ENCODE data around the gene UHRF1. TPM values are rescaled to one million over a fixed set of nuclear protein-coding genes. Genes with fewer than 3 reads are reported as not detected.
A peak's percentile ranks its signal among the peaks of the same experiment; 100 is the strongest.

The UHRF1 gene
- total RNA-seq, 3 donors from 2014 or later: 0.32 to 0.66 (median 0.44) TPM

DNA sequence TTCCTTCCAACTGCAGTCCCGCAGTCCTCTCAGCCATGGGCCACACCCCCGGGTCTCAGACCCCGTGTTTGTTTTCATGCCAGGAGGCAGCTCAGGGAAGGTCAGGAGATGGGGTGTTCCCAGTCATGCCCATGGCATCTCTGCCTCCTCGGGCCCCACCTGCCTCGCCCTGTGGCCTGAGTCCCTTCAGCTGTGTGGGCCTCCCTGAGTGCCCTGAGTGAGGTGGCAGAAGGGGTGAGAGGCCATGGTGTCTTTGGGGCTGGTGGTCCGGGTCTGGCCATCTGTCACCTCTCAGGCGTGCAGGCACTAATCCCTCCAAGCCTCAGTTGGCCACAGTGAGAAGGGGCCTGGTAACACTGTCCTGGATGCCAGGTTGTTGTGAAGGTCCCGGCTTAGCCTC, 48.7 kb downstream of the UHRF1 start:
- Histone ChIP-seq H3K27me3 (no peaks in the 10 kb centered on the region), H3K27ac (no peak overlapping the region), H3K4me3 (no peak overlapping the region), H3K9me3 (no peaks in the 10 kb centered on the region), H3K4me1 (no peaks in the 10 kb centered on the region), H3K36me3 (no peaks in the 10 kb centered on the region)
- no peak for TF ChIP-seq POLR2AphosphoS5 (IDR thresholded peaks at IDR 0.05)
- TF ChIP-seq, protein P1, sequence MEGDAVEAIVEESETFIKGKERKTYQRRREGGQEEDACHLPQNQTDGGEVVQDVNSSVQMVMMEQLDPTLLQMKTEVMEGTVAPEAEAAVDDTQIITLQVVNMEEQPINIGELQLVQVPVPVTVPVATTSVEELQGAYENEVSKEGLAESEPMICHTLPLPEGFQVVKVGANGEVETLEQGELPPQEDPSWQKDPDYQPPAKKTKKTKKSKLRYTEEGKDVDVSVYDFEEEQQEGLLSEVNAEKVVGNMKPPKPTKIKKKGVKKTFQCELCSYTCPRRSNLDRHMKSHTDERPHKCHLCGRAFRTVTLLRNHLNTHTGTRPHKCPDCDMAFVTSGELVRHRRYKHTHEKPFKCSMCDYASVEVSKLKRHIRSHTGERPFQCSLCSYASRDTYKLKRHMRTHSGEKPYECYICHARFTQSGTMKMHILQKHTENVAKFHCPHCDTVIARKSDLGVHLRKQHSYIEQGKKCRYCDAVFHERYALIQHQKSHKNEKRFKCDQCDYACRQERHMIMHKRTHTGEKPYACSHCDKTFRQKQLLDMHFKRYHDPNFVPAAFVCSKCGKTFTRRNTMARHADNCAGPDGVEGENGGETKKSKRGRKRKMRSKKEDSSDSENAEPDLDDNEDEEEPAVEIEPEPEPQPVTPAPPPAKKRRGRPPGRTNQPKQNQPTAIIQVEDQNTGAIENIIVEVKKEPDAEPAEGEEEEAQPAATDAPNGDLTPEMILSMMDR (IDR thresholded peaks at IDR 0.05): no peak
- TF ChIP-seq POLR2A (IDR thresholded peaks at IDR 0.05): no peak
- intact Hi-C loops (cut with DNase I; ENCODE audit: low total_unique reads): no loop called here
- no peak for DNase-seq (ENCODE audit: low spot score in 2 of 2)

DNA sequence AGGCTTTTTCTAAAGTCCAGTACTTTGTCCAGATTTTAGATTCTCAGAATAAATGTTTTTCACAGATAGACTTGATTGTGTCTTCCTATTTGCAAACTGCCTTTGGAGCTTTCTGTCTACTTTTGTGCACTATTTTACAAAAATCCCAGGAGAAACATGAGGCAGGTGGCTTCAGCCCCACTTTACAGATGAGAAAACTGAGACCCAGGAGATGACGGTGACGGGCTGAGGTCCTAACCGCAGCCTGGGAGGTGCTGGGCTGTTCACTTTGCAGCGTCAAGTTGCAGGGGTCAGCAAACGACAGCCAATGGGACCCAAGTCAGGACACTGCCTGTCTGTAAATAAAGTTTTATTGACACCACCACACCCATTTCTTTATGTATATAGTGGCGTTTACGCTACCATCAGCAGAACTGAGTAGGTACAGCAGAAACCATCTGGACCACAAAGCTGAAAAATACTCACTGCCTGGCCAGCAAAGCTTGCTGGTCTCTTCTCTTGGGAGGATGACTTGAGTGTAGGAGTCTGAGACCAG, 52.9 kb downstream of the UHRF1 start:
- H3K27me3 ChIP-seq: no peaks in the 10 kb centered on the region
- no peak overlapping the region for H3K27ac ChIP-seq
- no peaks in the 10 kb centered on the region for H3K9me3 ChIP-seq
- no peaks in the 10 kb centered on the region for H3K4me1 ChIP-seq
- intact Hi-C loops (cut with DNase I; ENCODE audit: low total_unique reads): no loop called here
- H3K36me3 ChIP-seq: no peaks in the 10 kb centered on the region
- H3K4me3 ChIP-seq: no peak overlapping the region
- no peak for DNase-seq (ENCODE audit: low spot score in 2 of 2)
- TF ChIP-seq POLR2AphosphoS5 (IDR thresholded peaks at IDR 0.05) (no peak), POLR2A (IDR thresholded peaks at IDR 0.05) (no peak)
- TF ChIP-seq, protein P1 (IDR thresholded peaks at IDR 0.05): no peak

DNA sequence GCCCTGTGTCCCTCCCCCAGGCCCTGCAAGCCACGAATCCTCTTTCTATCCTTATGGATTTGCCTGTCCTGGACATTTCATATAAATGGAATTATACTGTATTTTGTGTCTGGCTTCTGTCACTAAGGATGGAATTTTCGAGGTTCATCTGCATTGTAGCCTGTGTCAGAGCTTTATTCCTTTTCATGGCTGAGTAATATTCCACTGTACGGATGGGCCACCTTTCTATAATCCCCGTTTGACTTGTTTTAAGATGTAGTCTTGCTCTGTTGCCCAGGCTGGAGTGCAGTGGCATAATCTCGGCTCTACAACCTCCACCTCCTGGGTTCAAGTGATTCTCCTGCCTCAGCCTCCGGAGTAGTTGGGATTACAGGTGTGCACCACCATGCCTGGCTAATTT, 55.8 kb downstream of the UHRF1 start:
- Histone ChIP-seq H3K4me1 (no peaks in the 10 kb centered on the region), H3K27me3 (no peaks in the 10 kb centered on the region), H3K36me3 (no peaks in the 10 kb centered on the region), H3K27ac (no peak overlapping the region), H3K4me3 (no peak overlapping the region), H3K9me3 (no peaks in the 10 kb centered on the region)
- TF ChIP-seq POLR2AphosphoS5 (IDR thresholded peaks at IDR 0.05): no peak
- no peak for TF ChIP-seq POLR2A (IDR thresholded peaks at IDR 0.05)
- TF ChIP-seq, protein P1 (IDR thresholded peaks at IDR 0.05): no peak
- intact Hi-C loops (cut with DNase I; ENCODE audit: low total_unique reads): no loop called here
- no peak for DNase-seq (ENCODE audit: low spot score in 2 of 2)

DNA sequence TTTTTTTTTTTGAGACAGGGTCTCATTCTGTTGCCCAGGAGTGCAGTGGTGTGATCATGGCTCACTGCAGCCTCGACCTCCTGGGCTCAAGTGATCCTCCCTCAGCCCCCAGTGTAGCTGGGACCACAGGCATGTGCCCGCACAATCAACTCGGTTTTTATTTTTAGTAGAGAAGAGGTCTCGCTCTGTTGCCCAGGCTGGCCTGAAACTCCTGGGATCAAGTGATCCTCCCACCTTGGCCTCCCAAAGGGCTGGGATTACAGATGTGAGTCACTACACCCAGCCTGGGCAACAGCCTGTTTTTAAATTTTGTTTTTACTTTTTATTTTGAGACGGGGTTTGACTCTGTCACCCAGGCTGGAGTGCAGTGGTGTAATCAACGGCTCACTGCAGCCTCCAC, 57.3 kb downstream of the UHRF1 start:
- Histone ChIP-seq H3K27me3 (no peaks in the 10 kb centered on the region), H3K4me3 (no peak overlapping the region), H3K4me1 (peaks cover 3 to 7% of the 10 kb centered on the region in 2 donors), H3K27ac (no peak overlapping the region), H3K9me3 (no peaks in the 10 kb centered on the region), H3K36me3 (no peaks in the 10 kb centered on the region)
- DNase-seq (ENCODE audit: low spot score in 2 of 2): no peak
- intact Hi-C loops (cut with DNase I; ENCODE audit: low total_unique reads): no loop called here
- TF ChIP-seq POLR2A (IDR thresholded peaks at IDR 0.05): no peak
- no peak for TF ChIP-seq POLR2AphosphoS5 (IDR thresholded peaks at IDR 0.05)
- TF ChIP-seq, protein P1 (IDR thresholded peaks at IDR 0.05): no peak

DNA sequence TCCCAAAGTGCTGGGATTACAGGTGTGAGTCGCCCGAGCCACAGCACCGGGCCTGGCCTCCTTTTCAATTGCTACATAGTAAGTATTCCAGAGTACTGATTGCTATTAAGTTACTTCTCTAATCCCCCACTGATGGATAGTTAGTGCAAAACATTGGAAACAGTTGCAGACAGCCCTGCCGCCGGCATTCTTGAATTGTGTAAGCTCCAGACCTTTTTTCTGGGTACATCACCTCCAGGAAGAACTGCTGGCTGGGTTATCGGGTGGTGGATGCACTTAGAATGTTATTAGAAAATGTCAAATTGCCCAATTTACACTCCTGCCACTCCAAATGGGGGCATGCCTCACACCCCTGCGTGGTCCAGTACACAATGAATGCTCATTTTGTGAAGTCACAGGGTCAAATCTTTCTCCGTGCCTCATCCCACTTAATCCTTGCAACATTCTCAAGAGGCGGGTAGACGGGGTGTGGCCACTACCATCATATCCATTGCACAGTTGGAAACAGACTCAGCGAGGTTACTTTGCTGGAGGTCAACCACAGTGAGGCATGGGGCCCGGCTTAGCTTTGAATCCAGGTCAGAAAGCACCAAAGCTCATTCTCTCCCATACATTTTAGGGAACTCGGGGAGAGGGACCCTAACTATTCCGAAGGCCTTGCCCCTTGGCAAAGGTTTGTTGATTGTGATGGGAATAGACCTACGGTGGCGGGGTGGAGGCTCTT, 58.6 kb downstream of the UHRF1 start:
- no peak for TF ChIP-seq POLR2A (IDR thresholded peaks at IDR 0.05)
- TF ChIP-seq POLR2AphosphoS5 (IDR thresholded peaks at IDR 0.05): no peak
- TF ChIP-seq, protein P1 (IDR thresholded peaks at IDR 0.05): no peak
- Histone ChIP-seq H3K4me1 (peaks cover 3 to 20% of the 10 kb centered on the region in 2 donors), H3K4me3 (peak overlapping the region; percentile 7 to 78 (median 75)), H3K27me3 (no peaks in the 10 kb centered on the region), H3K36me3 (no peaks in the 10 kb centered on the region), H3K27ac (peak overlapping the region; percentile 36 to 62), H3K9me3 (no peaks in the 10 kb centered on the region)
- intact Hi-C loops (cut with DNase I; ENCODE audit: low total_unique reads): no loop called here
- no peak for DNase-seq (ENCODE audit: low spot score in 2 of 2)

All from breast epithelium (tissue), 4 donors.